Thoracic aorta (tissue), 2 donors: ENCODE data around the gene TMEM156. TPM values are rescaled to one million over a fixed set of nuclear protein-coding genes. Genes with fewer than 3 reads are reported as not detected.
"Not testable (repeated sequence)": the region's sequence is repeated elsewhere in the genome, so short reads cannot be mapped to it uniquely, and the experiment has no call there.

Experiments used
- ATAC-seq: fragments of 150-250 bp; one replicate; pipeline ENCODE4 v1.8.0; 2017; ENCODE audit warnings: low read depth; ENCODE audit not compliant: insufficient number of reproducible peaks, low FRiP score
- DNase-seq: peaks from one replicate; pipeline ENCODE4 v3.0.0-alpha.2; 2020; ENCODE audit warnings: low spot score
- H3K27ac ChIP-seq, 2 donors: fragments of 200-600 bp; sonication (generic); 1 replicate in 1 of 2; 2 replicates in 1 of 2; pipeline ENCODE4 v1.5.1; 2016; ENCODE audit warnings: mild to moderate bottlenecking in 2 of 2, moderate library complexity in 2 of 2
- H3K27me3 ChIP-seq: fragments of 200-600 bp; sonication (generic); replicated peaks from 2 replicates; pipeline ENCODE4 v1.6.0; 2016; ENCODE audit warnings: mild to moderate bottlenecking; ENCODE audit not compliant: insufficient read depth
- H3K36me3 ChIP-seq: fragments of 200-600 bp; sonication (generic); one replicate; pipeline ENCODE4 v1.5.1; 2016
- H3K4me1 ChIP-seq, 2 donors: fragments of 200-600 bp; sonication (generic); 1 replicate in 1 of 2; 2 replicates in 1 of 2; pipeline versions ENCODE4 v1.5.1 to v1.6.0; 2016; ENCODE audit warnings: low read depth in 2 of 2, mild to moderate bottlenecking in 1 of 2; ENCODE audit not compliant: control insufficient read depth in 1 of 2
- H3K4me3 ChIP-seq: fragments of 200-600 bp; sonication (generic); 2 replicates; pipeline ENCODE4 v1.5.1; 2016; ENCODE audit warnings: mild to moderate bottlenecking
- H3K9me3 ChIP-seq: fragments of 200-600 bp; sonication (generic); 2 replicates; pipeline ENCODE4 v1.5.1; 2016
- total RNA-seq, 2 donors: library from RNA; depleted of rRNA; stranded (reverse); fragments of >200 nt; gene quantifications; one replicate each; pipeline versions ENCODE4 v1.1.0 to v1.2.3, GENCODE V29; 2016
- TF ChIP-seq, protein P1 (sequence below): fragments of 200-600 bp; sonication (generic); IDR thresholded peaks from one replicate; pipeline ENCODE4 v1.5.1; 2019; ENCODE audit warnings: antibody characterized with exemption

TMEM156 gene
- total RNA-seq, 2 donors from 2014 or later = not detected

DNA sequence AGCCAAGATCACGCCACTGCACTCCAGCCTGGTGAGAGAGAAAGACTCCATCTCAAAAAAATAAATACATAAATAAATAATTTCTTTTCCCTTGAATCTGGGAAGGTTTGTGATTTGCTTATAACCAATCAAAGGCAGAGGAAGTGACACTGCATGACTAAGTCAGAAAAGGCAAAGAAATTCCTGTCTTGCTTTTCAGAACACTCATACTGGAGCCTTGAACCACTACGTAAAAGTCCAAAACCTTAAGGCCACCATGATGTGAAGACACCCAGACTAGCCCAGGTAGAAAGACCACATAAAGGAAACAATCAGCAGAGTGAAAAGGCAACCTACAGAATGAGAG, 36.6 kb downstream of the TMEM156 start:
- Histone ChIP-seq H3K27ac (no peak overlapping the region), H3K4me1 (no peaks in the 10 kb centered on the region), H3K27me3 (no peaks in the 10 kb centered on the region), H3K9me3 (no peaks in the 10 kb centered on the region), H3K4me3 (no peak overlapping the region), H3K36me3 (no peaks in the 10 kb centered on the region)
- TF ChIP-seq, protein P1, sequence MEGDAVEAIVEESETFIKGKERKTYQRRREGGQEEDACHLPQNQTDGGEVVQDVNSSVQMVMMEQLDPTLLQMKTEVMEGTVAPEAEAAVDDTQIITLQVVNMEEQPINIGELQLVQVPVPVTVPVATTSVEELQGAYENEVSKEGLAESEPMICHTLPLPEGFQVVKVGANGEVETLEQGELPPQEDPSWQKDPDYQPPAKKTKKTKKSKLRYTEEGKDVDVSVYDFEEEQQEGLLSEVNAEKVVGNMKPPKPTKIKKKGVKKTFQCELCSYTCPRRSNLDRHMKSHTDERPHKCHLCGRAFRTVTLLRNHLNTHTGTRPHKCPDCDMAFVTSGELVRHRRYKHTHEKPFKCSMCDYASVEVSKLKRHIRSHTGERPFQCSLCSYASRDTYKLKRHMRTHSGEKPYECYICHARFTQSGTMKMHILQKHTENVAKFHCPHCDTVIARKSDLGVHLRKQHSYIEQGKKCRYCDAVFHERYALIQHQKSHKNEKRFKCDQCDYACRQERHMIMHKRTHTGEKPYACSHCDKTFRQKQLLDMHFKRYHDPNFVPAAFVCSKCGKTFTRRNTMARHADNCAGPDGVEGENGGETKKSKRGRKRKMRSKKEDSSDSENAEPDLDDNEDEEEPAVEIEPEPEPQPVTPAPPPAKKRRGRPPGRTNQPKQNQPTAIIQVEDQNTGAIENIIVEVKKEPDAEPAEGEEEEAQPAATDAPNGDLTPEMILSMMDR = no peak
- DNase-seq (no peak), ATAC-seq (no peak)

DNA sequence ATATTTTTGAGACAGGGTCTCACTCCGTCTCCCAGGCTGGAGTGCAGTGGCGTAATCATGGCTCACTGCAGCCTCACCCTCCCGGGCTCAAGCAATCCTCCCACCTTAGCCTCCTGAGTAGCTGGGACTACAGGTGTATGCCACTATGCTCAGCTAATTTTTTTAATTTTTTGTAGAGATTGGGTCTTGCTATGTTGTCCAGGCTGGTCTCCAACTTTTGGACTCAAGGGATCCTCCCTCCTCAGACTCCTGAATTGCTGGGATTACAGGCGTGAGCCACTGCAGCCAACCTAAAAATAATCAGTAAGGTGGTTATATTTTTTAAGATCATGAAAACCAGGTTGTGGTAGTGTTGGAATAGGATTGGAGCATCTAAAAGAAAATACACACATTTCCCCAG, 38.1 kb downstream of the TMEM156 start:
- Histone ChIP-seq H3K9me3 (no peaks in the 10 kb centered on the region), H3K27me3 (no peaks in the 10 kb centered on the region), H3K4me3 (no peak overlapping the region), H3K27ac (no peak overlapping the region), H3K36me3 (no peaks in the 10 kb centered on the region), H3K4me1 (no peaks in the 10 kb centered on the region)
- ATAC-seq = no peak
- DNase-seq = no peak
- TF ChIP-seq, protein P1 = no peak

DNA sequence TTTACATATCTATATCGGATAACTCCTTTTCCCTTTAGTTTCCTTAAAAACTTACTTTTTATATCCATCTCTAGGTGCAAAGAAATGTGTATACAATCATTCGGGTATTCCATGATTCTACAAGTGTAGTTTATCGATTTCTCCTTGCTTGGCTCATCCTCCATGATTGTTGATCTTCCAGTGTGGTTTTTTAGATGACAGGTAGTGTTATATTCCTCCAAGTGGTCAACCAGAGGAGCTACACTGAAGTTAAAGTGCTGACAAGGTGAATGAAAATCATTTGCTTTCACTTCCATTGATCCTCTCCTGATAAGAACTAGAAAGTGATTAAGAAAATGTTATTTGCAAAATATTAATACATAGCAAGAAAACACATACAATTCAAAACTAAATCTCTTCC, 38.5 kb downstream of the TMEM156 start:
- Histone ChIP-seq H3K36me3 (no peaks in the 10 kb centered on the region), H3K4me3 (no peak overlapping the region), H3K27ac (no peak overlapping the region), H3K9me3 (no peaks in the 10 kb centered on the region), H3K27me3 (no peaks in the 10 kb centered on the region), H3K4me1 (no peaks in the 10 kb centered on the region)
- TF ChIP-seq, protein P1 = no peak
- DNase-seq = no peak
- ATAC-seq = no peak

DNA sequence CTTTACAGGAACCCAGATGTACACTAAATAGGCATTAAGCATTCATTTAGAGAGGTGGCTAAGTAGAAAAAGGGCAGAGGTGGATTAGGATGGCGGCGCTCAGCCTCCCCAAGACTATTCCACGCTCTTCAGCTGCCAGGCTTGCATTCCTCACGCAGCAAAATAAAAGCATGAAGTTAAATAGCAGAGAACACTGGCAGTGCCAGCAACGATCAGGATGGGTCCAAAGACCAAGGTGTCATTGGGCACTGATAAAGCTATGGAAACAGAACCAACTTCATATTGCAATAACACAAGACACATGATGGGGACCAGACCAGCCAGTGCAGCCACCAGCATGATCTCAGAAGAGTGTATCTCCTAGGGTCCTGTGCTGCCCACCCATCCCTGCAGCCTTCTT, 42.0 kb downstream of the TMEM156 start:
- no peaks in the 10 kb centered on the region for H3K36me3 ChIP-seq
- H3K27ac ChIP-seq = no peak overlapping the region
- H3K9me3 ChIP-seq = no peaks in the 10 kb centered on the region
- H3K4me3 ChIP-seq = no peak overlapping the region
- no peaks in the 10 kb centered on the region for H3K4me1 ChIP-seq
- no peaks in the 10 kb centered on the region for H3K27me3 ChIP-seq
- TF ChIP-seq, protein P1 = no peak
- ATAC-seq = no peak
- no peak for DNase-seq

DNA sequence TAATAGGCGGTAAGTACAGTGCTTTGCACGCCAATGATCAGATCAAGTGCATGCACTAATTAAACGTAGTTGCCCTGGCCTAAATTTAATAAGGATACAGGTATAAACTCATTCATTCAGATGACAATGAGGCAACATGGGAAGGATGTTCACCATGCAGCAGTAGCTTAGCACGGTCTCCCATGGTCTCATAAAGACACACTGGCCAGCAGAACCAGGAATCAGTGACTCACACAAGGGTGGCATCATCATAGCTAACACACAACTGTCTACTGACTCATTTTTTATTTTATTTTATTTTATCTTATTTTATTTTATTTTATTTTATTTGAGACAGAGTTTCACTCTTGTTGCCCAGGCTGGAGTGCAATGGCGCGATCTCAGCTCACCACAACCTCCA, 42.7 kb downstream of the TMEM156 start:
- TF ChIP-seq, protein P1 = no peak
- no peaks in the 10 kb centered on the region for H3K4me1 ChIP-seq
- no peak for DNase-seq
- no peaks in the 10 kb centered on the region for H3K9me3 ChIP-seq
- no peaks in the 10 kb centered on the region for H3K27me3 ChIP-seq
- H3K36me3 ChIP-seq = no peaks in the 10 kb centered on the region
- H3K27ac ChIP-seq = no peak overlapping the region
- H3K4me3 ChIP-seq = no peak overlapping the region
- ATAC-seq = no peak

DNA sequence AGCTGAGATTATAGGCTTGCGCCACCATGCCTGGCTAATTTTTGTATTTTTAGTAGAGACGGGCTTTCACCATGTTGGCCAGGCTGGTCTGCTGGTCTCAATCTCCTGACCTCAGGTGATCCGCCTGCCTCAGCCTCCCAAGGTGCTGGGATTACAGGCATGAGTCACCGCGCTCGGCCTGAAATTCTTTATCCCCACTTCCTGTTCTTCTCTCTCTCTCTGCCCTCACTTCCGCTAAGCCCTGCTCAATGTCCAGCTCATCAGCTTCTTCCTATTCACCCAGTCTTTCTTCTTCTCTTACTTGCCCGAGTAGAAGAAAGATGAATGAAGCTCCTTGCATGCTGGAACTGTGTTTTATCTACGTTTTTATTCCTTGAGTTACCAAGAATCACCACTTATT, 43.9 kb downstream of the TMEM156 start:
- DNase-seq, H3K4me1 ChIP-seq, H3K9me3 ChIP-seq, H3K27me3 ChIP-seq, H3K27ac ChIP-seq, H3K4me3 ChIP-seq, ATAC-seq, H3K36me3 ChIP-seq: not testable (repeated sequence)
